ENCODE data around the gene TIMMDC1. TPM values are rescaled to one million over a fixed set of nuclear protein-coding genes. Genes with fewer than 3 reads are reported as not detected.
A peak's percentile ranks its signal among the peaks of the same experiment; 100 is the strongest.
"Not testable (repeated sequence)": the region's sequence is repeated elsewhere in the genome, so short reads cannot be mapped to it uniquely, and the experiment has no call there.

TIMMDC1 gene
- total RNA-seq, 2 experiments from 2014 or later: 93.7 to 105 TPM

DNA sequence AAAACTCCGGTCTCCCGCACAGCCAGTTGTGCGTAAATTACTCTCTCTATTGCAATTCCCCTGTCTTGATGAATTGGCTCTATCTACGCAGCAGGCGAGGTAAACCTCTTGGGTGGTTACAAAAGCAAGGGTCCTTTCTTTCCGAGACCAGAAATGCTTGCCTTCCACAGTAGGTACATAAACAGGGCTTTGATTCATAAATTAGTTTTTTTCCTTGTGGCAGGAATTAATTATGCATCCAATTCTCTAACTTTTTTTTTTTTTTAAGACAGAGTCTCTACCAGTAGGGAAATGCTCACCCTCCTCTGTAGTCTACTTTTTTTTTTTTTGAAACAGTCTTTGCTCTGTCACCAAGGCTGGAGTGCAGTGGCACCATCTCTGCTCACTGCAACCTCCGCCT lies 44.8 kb downstream of the TIMMDC1 start:
- Mint-ChIP-seq H3K27ac (no peak overlapping the region), H3K4me1 (ENCODE audit: low read depth) (peaks cover 7% of the 10 kb centered on the region), H3K36me3 (no peaks in the 10 kb centered on the region), H3K9me3 (no peaks in the 10 kb centered on the region), H3K27me3 (no peaks in the 10 kb centered on the region), H3K4me3 (no peak overlapping the region)
- intact Hi-C loops (cut with micrococcal nuclease): no loop called here
- DNase-seq: no peak
- CTCF ChIA-PET: interaction anchor here (1.0 kb wide), 1 partner anchor 137 kb away, joined by 3 read pairs; no protein-coding TSS in a partner anchor
- POLR2A ChIA-PET: no interaction called here

DNA sequence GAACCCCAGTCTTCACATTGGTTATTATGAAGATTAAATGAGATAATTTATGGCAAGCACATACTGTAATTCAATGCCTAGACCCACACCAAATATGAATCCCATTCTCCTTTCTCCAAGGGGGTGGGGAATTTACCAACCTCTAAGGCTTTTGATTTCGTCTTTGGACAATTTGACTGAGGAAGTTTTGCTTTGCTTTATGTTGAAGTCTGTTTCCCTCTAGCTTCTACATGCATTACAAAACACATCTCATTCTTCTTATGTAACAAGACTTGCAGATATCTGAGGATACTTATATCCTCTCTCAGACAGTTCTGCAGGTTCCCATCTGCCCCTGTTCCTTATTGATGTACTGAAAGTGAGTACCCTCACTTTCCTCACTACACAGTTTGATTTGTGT lies 48.9 kb downstream of the TIMMDC1 start:
- CTCF ChIA-PET: interaction anchor here (0.7 kb wide), 1 partner anchor 42 kb away, joined by 4 read pairs; no protein-coding TSS in a partner anchor

DNA sequence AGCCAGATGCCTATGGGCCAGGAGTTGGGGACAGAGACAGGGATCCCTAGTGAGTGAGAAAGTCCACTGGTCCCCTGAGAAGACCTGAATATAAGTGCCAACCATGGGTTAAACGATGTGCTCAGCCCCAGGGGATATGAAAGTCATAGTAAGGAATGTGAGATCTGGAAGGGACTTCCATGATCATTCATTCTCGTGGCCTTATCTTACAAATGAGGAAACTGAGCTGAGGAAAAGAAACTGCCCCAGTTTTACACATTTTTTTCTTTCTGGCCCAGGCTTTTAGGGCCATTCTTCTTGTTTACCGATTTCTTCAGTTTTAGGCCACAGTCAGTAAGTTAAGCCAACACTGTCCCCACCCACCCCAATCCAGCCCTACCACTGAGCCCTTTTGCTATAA lies 50.0 kb downstream of the TIMMDC1 start:
- Mint-ChIP-seq H3K36me3 (no peaks in the 10 kb centered on the region), H3K27ac (no peak overlapping the region), H3K4me3 (no peak overlapping the region), H3K27me3 (no peaks in the 10 kb centered on the region), H3K4me1 (ENCODE audit: low read depth) (no peaks in the 10 kb centered on the region), H3K9me3 (no peaks in the 10 kb centered on the region)
- POLR2A ChIA-PET: no interaction called here
- CTCF ChIA-PET: no interaction called here
- no peak for DNase-seq
- intact Hi-C loops (cut with micrococcal nuclease): no loop called here

More for the DNA sequence above, 48.9 kb downstream of the TIMMDC1 start:
- Mint-ChIP-seq H3K4me1 (ENCODE audit: low read depth) (peaks cover 1% of the 10 kb centered on the region), H3K4me3 (no peak overlapping the region), H3K9me3 (no peaks in the 10 kb centered on the region), H3K27me3 (no peaks in the 10 kb centered on the region), H3K27ac (no peak overlapping the region), H3K36me3 (no peaks in the 10 kb centered on the region)
- POLR2A ChIA-PET: no interaction called here
- intact Hi-C loops (cut with micrococcal nuclease): no loop called here
- DNase-seq: no peak

DNA sequence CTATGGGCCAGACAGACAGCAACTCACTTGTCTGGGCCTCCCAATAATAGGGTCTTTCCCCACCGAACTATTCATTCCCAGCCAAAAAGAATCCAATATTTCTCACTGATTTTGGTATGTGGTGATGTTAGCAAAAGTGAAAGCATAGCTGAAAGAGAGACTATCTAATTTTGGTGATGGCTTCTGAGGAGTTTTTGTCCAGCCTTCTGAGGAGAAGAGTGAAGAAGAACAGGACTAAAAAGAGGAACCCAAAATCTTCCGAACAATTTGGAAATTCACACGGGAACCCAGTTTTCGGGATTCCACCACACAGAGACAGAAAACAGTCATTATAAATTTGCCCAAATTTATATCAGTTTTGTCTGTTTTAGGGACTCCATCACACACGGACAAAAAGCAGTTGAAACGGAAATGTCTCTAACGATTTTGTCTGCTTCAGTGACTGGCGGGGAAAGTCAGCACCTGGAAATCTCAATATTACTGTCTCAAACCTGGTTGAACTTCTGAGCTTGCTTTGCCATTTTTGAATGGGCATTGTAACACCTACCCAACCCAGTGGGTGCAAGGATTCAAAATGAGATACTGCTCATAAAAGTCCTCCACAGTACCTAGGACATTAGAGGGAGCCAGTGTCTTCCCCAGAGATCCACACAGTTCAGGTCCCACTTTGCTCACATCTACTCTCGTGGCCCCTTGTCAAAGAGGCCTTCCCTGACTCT lies 52.0 kb downstream of the TIMMDC1 start:
- no peaks in the 10 kb centered on the region for H3K36me3 Mint-ChIP-seq
- no peak overlapping the region for H3K27ac Mint-ChIP-seq
- no peaks in the 10 kb centered on the region for H3K9me3 Mint-ChIP-seq
- CTCF ChIA-PET: interaction anchor here (1.0 kb wide), 1 partner anchor 9 kb away, joined by 4 read pairs; the partner anchor contains the start of gene CD80
- no peak for DNase-seq
- no peaks in the 10 kb centered on the region for H3K4me1 Mint-ChIP-seq (ENCODE audit: low read depth)
- intact Hi-C loops (cut with micrococcal nuclease): no loop called here
- POLR2A ChIA-PET: no interaction called here
- H3K4me3 Mint-ChIP-seq: no peak overlapping the region
- no peaks in the 10 kb centered on the region for H3K27me3 Mint-ChIP-seq

DNA sequence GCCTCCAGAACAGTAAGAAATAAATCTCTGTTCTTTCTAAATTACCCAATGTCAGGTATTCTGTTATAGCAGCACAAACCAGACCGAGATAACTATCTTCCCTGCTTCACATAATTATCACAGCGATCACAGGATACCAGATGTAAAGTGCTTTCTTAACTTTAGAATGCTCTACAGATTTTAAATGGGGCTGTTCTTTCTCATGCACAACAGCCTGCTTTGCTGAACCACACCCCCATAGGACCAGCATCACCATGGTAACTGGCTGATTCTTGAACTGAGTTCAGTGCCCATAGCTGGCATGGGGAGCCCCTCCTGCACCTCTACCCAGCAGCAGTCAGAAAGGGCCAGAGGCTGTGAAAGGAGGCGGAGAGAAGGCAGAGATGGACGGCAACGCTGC lies 53.3 kb downstream of the TIMMDC1 start:
- no peak overlapping the region for H3K4me3 Mint-ChIP-seq
- no peaks in the 10 kb centered on the region for H3K27me3 Mint-ChIP-seq
- no peaks in the 10 kb centered on the region for H3K4me1 Mint-ChIP-seq (ENCODE audit: low read depth)
- intact Hi-C loops (cut with micrococcal nuclease): no loop called here
- H3K36me3 Mint-ChIP-seq: no peaks in the 10 kb centered on the region
- H3K27ac Mint-ChIP-seq: no peak overlapping the region
- H3K9me3 Mint-ChIP-seq: no peaks in the 10 kb centered on the region
- DNase-seq: no peak
- ChIA-PET POLR2A (no interaction called here), CTCF (no interaction called here)

DNA sequence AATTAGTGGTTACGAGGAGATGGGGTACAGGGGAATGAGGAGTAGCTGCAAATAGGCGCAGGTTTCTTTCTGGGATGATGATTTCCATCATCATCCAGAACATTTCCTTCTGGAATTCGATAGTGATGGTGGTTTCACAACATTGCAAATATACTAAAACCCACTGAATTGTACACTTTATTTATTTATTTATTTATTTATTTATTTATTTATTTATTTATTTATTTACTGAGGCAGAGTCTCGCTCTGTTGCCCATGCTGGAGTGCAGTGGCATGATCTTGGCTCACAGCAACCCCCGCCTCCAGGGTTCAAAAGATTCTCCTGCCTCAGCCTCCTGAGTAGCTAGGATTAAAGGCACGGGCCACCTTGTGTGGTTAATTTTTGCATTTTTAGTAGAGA lies 54.6 kb downstream of the TIMMDC1 start:
- POLR2A ChIA-PET; H3K36me3 Mint-ChIP-seq; H3K27ac Mint-ChIP-seq; H3K4me3 Mint-ChIP-seq; intact Hi-C loops (cut with micrococcal nuclease); H3K27me3 Mint-ChIP-seq; CTCF ChIA-PET; H3K9me3 Mint-ChIP-seq; DNase-seq; H3K4me1 Mint-ChIP-seq (ENCODE audit: low read depth): not testable (repeated sequence)

DNA sequence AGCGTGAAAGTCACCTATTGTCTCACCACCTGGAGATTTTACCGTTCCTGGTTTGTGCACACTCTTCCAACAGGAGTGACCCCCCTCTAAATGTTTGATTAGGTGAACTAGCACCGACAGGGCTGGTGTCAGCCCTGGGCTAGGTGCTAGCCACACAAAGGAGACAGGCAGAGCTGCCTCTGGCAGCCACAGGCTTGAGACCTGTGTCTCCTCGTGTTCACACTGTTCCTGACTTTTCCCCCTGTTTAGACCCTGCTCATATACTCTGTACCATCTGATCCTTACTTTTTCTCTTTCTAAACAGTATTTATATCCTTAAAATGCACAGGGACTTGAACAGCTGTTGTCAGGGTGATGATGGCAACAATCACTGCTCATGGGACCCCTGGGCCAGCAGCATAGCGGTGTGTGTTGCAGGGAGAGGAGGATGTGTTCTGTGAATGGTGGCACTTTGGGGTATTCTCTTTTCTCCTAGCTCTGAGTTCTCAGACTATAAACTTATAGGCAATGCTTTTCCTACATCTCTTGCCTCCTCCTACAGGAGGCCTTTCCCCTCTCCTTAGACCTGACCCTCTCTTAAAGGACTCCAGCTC lies 55.6 kb downstream of the TIMMDC1 start:
- no peaks in the 10 kb centered on the region for H3K36me3 Mint-ChIP-seq
- no peak overlapping the region for H3K27ac Mint-ChIP-seq
- CTCF ChIA-PET: no interaction called here
- POLR2A ChIA-PET: no interaction called here
- intact Hi-C loops (cut with micrococcal nuclease): no loop called here
- no peak for DNase-seq
- no peaks in the 10 kb centered on the region for H3K9me3 Mint-ChIP-seq
- no peaks in the 10 kb centered on the region for H3K27me3 Mint-ChIP-seq
- no peak overlapping the region for H3K4me3 Mint-ChIP-seq
- peaks cover 10% of the 10 kb centered on the region for H3K4me1 Mint-ChIP-seq (ENCODE audit: low read depth)

DNA sequence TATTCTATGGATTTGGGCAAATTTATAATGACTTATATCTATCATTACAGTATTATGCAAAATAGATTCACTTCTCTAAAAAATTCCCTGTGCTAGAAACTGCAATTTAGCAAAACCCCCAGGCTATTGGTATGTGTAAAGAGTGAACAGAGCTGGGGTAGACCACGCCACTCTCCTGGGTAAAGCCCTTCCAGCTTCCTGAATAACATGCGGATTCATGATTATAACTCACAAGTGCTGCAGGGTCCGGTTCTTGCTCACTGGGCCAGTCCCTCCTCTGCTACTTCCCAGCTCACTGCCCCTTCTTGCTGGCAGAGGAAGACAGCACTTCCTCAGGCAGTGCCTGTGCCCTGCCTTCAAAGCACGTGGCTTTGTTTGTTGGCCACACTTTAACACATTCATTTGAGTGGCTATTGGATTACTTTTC lies 57.0 kb downstream of the TIMMDC1 start:
- H3K36me3 Mint-ChIP-seq: no peaks in the 10 kb centered on the region
- no peak overlapping the region for H3K27ac Mint-ChIP-seq
- peaks cover 17% of the 10 kb centered on the region for H3K4me1 Mint-ChIP-seq (ENCODE audit: low read depth)
- no peaks in the 10 kb centered on the region for H3K27me3 Mint-ChIP-seq
- H3K9me3 Mint-ChIP-seq: no peaks in the 10 kb centered on the region
- no peak for DNase-seq
- POLR2A ChIA-PET: no interaction called here
- no peak overlapping the region for H3K4me3 Mint-ChIP-seq
- CTCF ChIA-PET: interaction anchor here (1.1 kb wide), 1 partner anchor 45 kb away, joined by 3 read pairs; no protein-coding TSS in a partner anchor
- intact Hi-C loops (cut with micrococcal nuclease): no loop called here

DNA sequence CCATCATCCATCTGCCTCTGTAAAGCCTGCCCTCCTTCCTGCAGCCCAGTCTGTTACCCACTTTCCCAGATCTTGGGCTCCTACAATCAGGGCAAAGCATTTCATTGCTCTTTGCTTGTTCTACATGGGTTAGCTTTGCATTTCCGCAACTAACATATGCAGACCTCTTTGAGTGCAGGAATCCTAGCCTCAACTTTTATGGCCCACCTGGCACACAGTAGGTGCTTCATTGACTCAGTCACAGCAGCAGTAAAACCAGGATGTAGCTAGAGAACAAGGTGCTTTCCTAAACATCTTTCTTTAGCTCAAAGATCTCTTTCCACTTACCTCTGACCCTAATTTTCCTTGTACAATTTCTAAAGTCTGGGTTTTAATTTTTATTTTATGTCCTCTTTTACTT lies 57.6 kb downstream of the TIMMDC1 start:
- ChIA-PET CTCF (interaction anchor here (1.1 kb wide), 1 partner anchor 45 kb away, joined by 3 read pairs; no protein-coding TSS in a partner anchor), POLR2A (no interaction called here)
- Mint-ChIP-seq H3K27me3 (no peaks in the 10 kb centered on the region), H3K27ac (no peak overlapping the region), H3K4me1 (ENCODE audit: low read depth) (peaks cover 17% of the 10 kb centered on the region), H3K9me3 (no peaks in the 10 kb centered on the region), H3K4me3 (no peak overlapping the region), H3K36me3 (no peaks in the 10 kb centered on the region)
- intact Hi-C loops (cut with micrococcal nuclease): no loop called here
- DNase-seq: no peak

DNA sequence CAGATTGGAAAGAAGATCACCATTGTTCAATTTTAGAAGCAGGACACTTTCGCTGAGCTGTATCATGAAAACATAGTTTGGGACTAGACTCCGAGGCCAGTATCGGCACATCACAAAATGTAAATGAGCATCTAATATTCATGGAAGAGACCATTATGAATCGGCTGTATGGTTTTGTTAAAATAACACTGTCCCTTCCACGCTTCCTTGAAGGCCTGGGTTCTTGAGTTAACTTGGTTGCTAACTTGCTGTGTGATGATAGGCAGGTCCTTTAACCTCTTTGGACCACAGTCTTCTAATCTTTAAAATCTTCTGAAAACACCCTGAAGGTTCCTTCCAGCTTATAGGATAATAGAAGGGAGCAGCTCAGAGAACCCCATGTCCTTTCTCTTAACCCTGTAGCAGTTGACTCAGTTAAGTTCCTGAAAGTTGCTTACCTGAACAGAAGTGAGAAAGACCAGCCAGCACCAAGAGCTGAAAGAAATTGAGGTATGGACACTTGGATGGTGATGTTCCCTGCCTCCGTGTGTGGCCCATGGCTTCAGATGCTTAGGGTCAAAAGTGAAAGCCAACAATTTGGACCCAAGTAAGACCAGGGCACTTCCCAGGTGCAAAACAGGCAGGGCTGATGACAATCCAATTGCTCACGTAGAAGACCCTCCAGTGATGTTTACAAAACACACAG lies 59.0 kb downstream of the TIMMDC1 start:
- ChIA-PET POLR2A (no interaction called here), CTCF (interaction anchor here (0.6 kb wide), 1 partner anchor 127 kb away, joined by 4 read pairs; no protein-coding TSS in a partner anchor)
- H3K27ac Mint-ChIP-seq: no peak overlapping the region
- no peaks in the 10 kb centered on the region for H3K9me3 Mint-ChIP-seq
- intact Hi-C loops (cut with micrococcal nuclease): no loop called here
- H3K27me3 Mint-ChIP-seq: no peaks in the 10 kb centered on the region
- H3K4me1 Mint-ChIP-seq (ENCODE audit: low read depth): peaks cover 18% of the 10 kb centered on the region
- H3K36me3 Mint-ChIP-seq: no peaks in the 10 kb centered on the region
- no peak overlapping the region for H3K4me3 Mint-ChIP-seq
- DNase-seq: no peak

DNA sequence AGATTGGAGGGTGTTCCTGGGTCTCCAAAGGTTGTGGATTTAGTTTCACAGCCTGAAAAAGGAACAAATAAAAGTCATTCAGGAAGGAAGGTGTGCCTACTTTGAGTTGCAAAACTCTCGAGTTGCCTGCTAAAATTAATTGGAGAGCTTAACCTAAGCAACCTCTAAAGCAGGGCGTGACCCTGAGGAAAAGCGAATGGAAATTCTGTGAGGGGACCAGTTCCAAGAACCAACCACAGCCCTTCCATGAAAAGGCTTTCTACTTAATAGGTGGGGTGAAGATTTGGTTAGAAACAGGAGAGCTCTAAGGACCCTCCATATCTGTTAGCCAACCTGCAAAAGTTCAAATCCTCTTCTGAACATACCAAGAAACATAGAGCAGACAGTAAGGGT lies 59.5 kb downstream of the TIMMDC1 start:
- no peaks in the 10 kb centered on the region for H3K27me3 Mint-ChIP-seq
- H3K9me3 Mint-ChIP-seq: no peaks in the 10 kb centered on the region
- no peaks in the 10 kb centered on the region for H3K36me3 Mint-ChIP-seq
- peaks cover 24% of the 10 kb centered on the region for H3K4me1 Mint-ChIP-seq (ENCODE audit: low read depth)
- H3K4me3 Mint-ChIP-seq: peak overlapping the region; percentile 20
- POLR2A ChIA-PET: no interaction called here
- intact Hi-C loops (cut with micrococcal nuclease): no loop called here
- peak; percentile 20 for DNase-seq
- CTCF ChIA-PET: interaction anchor here (0.5 to 1.4 kb wide), 2 partner anchors 94 to 442 kb away, joined by 3 read pairs; no protein-coding TSS in a partner anchor
- peak overlapping the region; percentile 34 for H3K27ac Mint-ChIP-seq

DNA sequence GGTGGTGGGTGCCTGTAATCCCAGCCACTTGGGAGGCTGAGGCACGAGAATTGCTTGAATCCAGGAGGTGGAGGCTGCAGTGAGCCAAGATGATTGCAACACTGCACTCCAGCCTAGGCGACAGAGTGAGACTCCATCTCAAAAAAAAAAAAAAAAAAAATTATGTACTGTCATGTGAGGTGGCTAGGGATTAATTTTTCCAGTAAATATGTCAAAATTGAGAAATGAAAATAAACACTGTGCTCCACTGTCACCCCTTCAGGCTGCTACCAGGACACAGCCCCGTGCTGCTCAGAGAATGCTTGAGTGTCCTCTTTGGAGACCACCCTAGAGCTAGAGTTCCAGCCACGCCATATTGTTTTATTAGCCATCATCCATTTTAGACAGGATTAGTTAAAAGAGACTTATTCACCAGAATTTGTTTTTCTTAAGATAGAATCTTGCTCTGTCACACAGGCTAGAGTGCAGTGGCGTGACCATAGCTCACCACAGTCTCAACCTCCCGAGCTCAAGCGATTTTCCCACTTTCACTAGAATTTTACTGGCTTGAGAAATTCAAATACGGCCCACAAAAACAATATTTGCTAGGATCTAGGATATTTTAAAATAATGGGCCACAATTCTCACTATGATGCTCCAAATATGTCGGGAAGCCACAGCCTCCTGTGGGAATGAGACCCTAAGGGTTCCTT lies 60.4 kb downstream of the TIMMDC1 start:
- Mint-ChIP-seq H3K4me1 (ENCODE audit: low read depth) (peaks cover 24% of the 10 kb centered on the region), H3K27ac (peak overlapping the region; percentile 56), H3K4me3 (peak overlapping the region; percentile 20), H3K9me3 (no peaks in the 10 kb centered on the region), H3K36me3 (no peaks in the 10 kb centered on the region), H3K27me3 (no peaks in the 10 kb centered on the region)
- ChIA-PET CTCF (interaction anchor here (0.5 to 1.9 kb wide), 8 partner anchors 8 to 443 kb away, joined by 3 to 7 read pairs (median 4); no protein-coding TSS in a partner anchor), POLR2A (no interaction called here)
- DNase-seq: no peak
- intact Hi-C loops (cut with micrococcal nuclease): loop anchor here (1.0 kb wide), 2 partner anchors 60 to 95 kb away; partner anchors contain the start of genes TIMMDC1 and TMEM39A

Data from activated CD4-positive, alpha-beta memory T cell treated with anti-CD3 and anti-CD28 coated beads for 36 hours (primary cell).